K562 (cell line): Measurements from ENCODE around the gene AGAP1. TPM values are rescaled to one million over a fixed set of nuclear protein-coding genes. Genes with fewer than 3 reads are reported as not detected.

ENCODE experiments used
- ATAC-seq: fragments of 200-7000 bp; cut with Tn5 transposase; 3 replicates; pipeline ENCODE4 v1.9.1; 2020; ENCODE audit warnings: moderate library complexity
- BruUV-seq: library from RNA; stranded (reverse); fragments of 400-500 nt; replicated peaks from 2 replicates; lab custom pipeline; 2021; lab: Mats Ljungman, UMichigan
- CTCF ChIA-PET: fragments of 300-600 bp; formaldehyde crosslinking; extraction: SDS; loops from one replicate; lab custom pipeline; 2021; ENCODE audit warnings: low intra/inter-chr PET ratio; lab: Yijun Ruan, JAX
- POLR2A ChIA-PET: fragments of 300-600, 350-650 bp; sonication (Branson Sonifier 250); formaldehyde crosslinking; extraction: SDS; loops from one replicate; lab custom pipeline; 2021; ENCODE audit warnings: antibody characterized with exemption, inconsistent platforms; lab: Yijun Ruan, JAX
- DNase-seq, 4 experiments: peaks; one replicate each; pipeline versions ENCODE4 v3.0.0 to v3.0.0-alpha.2; 2011 to 2018; ENCODE audit warnings: low spot score in 3 of 4, mixed read lengths in 3 of 4; ENCODE audit errors: extremely low read depth in 1 of 4
- FAIRE-seq: peaks from 2 replicates; lab custom pipeline; 2011; peaks lifted over from hg19 to GRCh38; lab: Jason Lieb, UNC
- H2AFZ ChIP-seq: 2 replicates; pipeline ENCODE4 v1.6.0; 2011; ENCODE audit warnings: low read depth, low read length, control low read depth, inconsistent platforms
- H3K27ac ChIP-seq: fragments of 200-600 bp; 3 replicates; pipeline ENCODE4 v1.8.0; 2011; ENCODE audit warnings: low read depth, mild to moderate bottlenecking, control low read depth, inconsistent platforms, low read length, moderate library complexity, mixed read lengths; ENCODE audit errors: extremely low read depth
- H3K27me3 ChIP-seq, 2 experiments: fragments of 300-600 bp in 1 of 2; 2 replicates in 1 of 2; 3 replicates in 1 of 2; pipeline versions ENCODE4 v1.6.0 to v1.8.0; 2011; ENCODE audit warnings: inconsistent platforms in 2 of 2, low read length in 2 of 2, mild to moderate bottlenecking in 1 of 2, mixed read lengths in 1 of 2, moderate library complexity in 1 of 2; ENCODE audit not compliant: control insufficient read depth in 2 of 2, insufficient read depth in 2 of 2
- H3K36me3 ChIP-seq: fragments of 300-600 bp; 3 replicates; pipeline ENCODE4 v1.8.0; 2011; ENCODE audit warnings: mild to moderate bottlenecking, low read length, inconsistent platforms; ENCODE audit not compliant: control insufficient read depth, insufficient read depth
- H3K4me1 ChIP-seq, 2 experiments: fragments of 200-600 bp in 1 of 2; replicated peaks in 1 of 2; 2 replicates in 1 of 2; 3 replicates in 1 of 2; pipeline versions ENCODE4 v1.5.1 to v1.8.0; 2011; ENCODE audit warnings: inconsistent platforms in 2 of 2, low read length in 2 of 2, mild to moderate bottlenecking in 1 of 2, mixed read lengths in 1 of 2, moderate library complexity in 1 of 2; ENCODE audit not compliant: control insufficient read depth in 2 of 2, insufficient read depth in 2 of 2
- H3K4me2 ChIP-seq: 2 replicates; pipeline ENCODE4 v1.6.1; 2011; ENCODE audit warnings: low read length, control low read depth, inconsistent platforms, mixed read lengths; ENCODE audit not compliant: insufficient read depth
- H3K4me3 ChIP-seq: fragments of 200-600 bp; sonication (generic), shearing (Covaris generic); 2 replicates; pipeline ENCODE4 v1.5.1; 2016; ENCODE audit warnings: control low read depth, inconsistent platforms
- H3K79me2 ChIP-seq: fragments of 200-600 bp; 3 replicates; pipeline ENCODE4 v1.8.0; 2011; ENCODE audit warnings: low read length, inconsistent platforms; ENCODE audit not compliant: control insufficient read depth, insufficient read depth
- H3K9ac ChIP-seq, 2 experiments: 2 replicates each; pipeline versions ENCODE4 v1.6.0 to v1.6.1; 2011; ENCODE audit warnings: low read depth in 2 of 2, low read length in 2 of 2, control low read depth in 1 of 2, inconsistent platforms in 1 of 2, mild to moderate bottlenecking in 1 of 2, mixed read lengths in 1 of 2; ENCODE audit not compliant: insufficient read depth in 1 of 2
- H3K9me1 ChIP-seq: one replicate; pipeline ENCODE4 v1.6.0; 2011; ENCODE audit warnings: inconsistent platforms, mild to moderate bottlenecking, low read length, moderate library complexity; ENCODE audit not compliant: control insufficient read depth, insufficient read depth
- H3K9me3 ChIP-seq: replicated peaks from 2 replicates; pipeline ENCODE4 v1.5.1; 2011; ENCODE audit warnings: low read depth, low read length, inconsistent platforms; ENCODE audit not compliant: control insufficient read depth, insufficient read depth
- H4K20me1 ChIP-seq: replicated peaks from 2 replicates; pipeline ENCODE4 v1.6.1; 2011; ENCODE audit warnings: low read length, inconsistent platforms, mixed read lengths; ENCODE audit not compliant: control insufficient read depth, insufficient read depth
- CUX1 ChIP-seq: fragments of 200-800 bp; sonication (Bioruptor generic); IDR thresholded peaks from 2 replicates; pipeline ENCODE4 v1.6.1; 2016; ENCODE audit warnings: missing genetic modification characterization, missing compliant biosample characterization
- HNRNPK ChIP-seq: fragments of 200-400 bp; formaldehyde crosslinking; IDR thresholded peaks from one replicate; pipeline ENCODE4 v1.6.1; 2018; ENCODE audit warnings: mild to moderate bottlenecking, low read depth, low read length; ENCODE audit not compliant: poor library complexity, severe bottlenecking
- IRF9 ChIP-seq: fragments of 450-650 bp; IDR thresholded peaks from 2 replicates; pipeline ENCODE4 v1.6.1; 2016; ENCODE audit warnings: missing biosample characterization, missing genetic modification characterization
- MYC ChIP-seq, 2 experiments: fragments of 250-450 bp in 1 of 2; sonication (Bioruptor Pico) in 1 of 2; IDR thresholded peaks; 2 replicates each; pipeline versions ENCODE4 v1.5.1 to v1.6.1; 2012 to 2021; ENCODE audit warnings: low read depth in 2 of 2, borderline replicate concordance in 1 of 2, improper control_type of control experiment in 1 of 2, low read length in 1 of 2, mild to moderate bottlenecking in 1 of 2, moderate library complexity in 1 of 2
- NR4A1 ChIP-seq, 2 experiments: fragments of 250-450 bp in 1 of 2; fragments of 450-650 bp in 1 of 2; sonication (Bioruptor Pico) in 1 of 2; IDR thresholded peaks; 2 replicates each; pipeline versions ENCODE4 v1.4.0 to v1.6.1; 2016 to 2020; ENCODE audit warnings: mild to moderate bottlenecking in 2 of 2, missing compliant biosample characterization in 1 of 2, missing genetic modification characterization in 1 of 2, moderate library complexity in 1 of 2
- PTBP1 ChIP-seq: fragments of 200-400 bp; formaldehyde crosslinking; IDR thresholded peaks from 2 replicates; pipeline ENCODE4 v1.6.1; 2017; ENCODE audit warnings: low read depth, low read length
- PURB ChIP-seq: sonication (generic); formaldehyde crosslinking; IDR thresholded peaks from 2 replicates; pipeline ENCODE4 v1.9.0; 2021; ENCODE audit warnings: low read depth, mild to moderate bottlenecking, missing genetic modification reagents
- SREBF2 ChIP-seq: sonication (generic); formaldehyde crosslinking; IDR thresholded peaks from 2 replicates; pipeline ENCODE4 v1.4.0; 2020; ENCODE audit warnings: mild to moderate bottlenecking, missing genetic modification reagents
- TCF3 ChIP-seq: sonication (generic); formaldehyde crosslinking; IDR thresholded peaks from 2 replicates; pipeline ENCODE4 v1.4.0; 2020; ENCODE audit warnings: mild to moderate bottlenecking, missing genetic modification reagents
- THRA ChIP-seq: fragments of 450-650 bp; IDR thresholded peaks from 2 replicates; pipeline ENCODE4 v1.6.1; 2017; ENCODE audit warnings: mild to moderate bottlenecking, moderate library complexity
- TRIM25 ChIP-seq: fragments of 450-650 bp; IDR thresholded peaks from 2 replicates; pipeline ENCODE4 v1.7.0; 2016; ENCODE audit warnings: borderline replicate concordance
- ZNF699 ChIP-seq: fragments of 250-450 bp; sonication (Bioruptor Pico); IDR thresholded peaks from 2 replicates; pipeline ENCODE4 v1.8.0; 2021; ENCODE audit warnings: mild to moderate bottlenecking, moderate library complexity; ENCODE audit not compliant: insufficient replicate concordance
- WGBS: fragments of 100-300 bp; shearing (Covaris generic); methylation state at CpG from one replicate; pipeline ENCODE4 v1.1.6; 2016; ENCODE audit warnings: low coverage, mixed read lengths; ENCODE audit not compliant: insufficient coverage; ENCODE audit errors: missing lambda C conversion rate; 5-methylcytosine and 5-hydroxymethylcytosine counted together
- in situ Hi-C: fragments of 300-500 bp; cut with MboI; formaldehyde crosslinking; loops from 4 replicates; pipeline ENCODE4 v1.15.0; 2018; ENCODE audit warnings: inconsistent platforms, mixed read lengths
- intact Hi-C: fragments of 100-400 bp; cut with micrococcal nuclease; formaldehyde crosslinking; loops from 2 replicates; pipeline ENCODE4 v1.14.2; 2022
- polyA plus RNA-seq, 8 experiments: library from polyadenylated mRNA; depleted of rRNA in 4 of 8; stranded (reverse) in 5 of 8; unstranded in 3 of 8; fragments of >200 nt; fragmentation: Nextera tagmentation in 2 of 8; fragmentation: Illumina TruSeq in 1 of 8; extraction: Ambion mirVana in 2 of 8; extraction: Trizol in 1 of 8; gene quantifications; 2 replicates each; pipeline versions ENCODE4 v1.2.1 to v1.2.3, GENCODE V29; 2011 to 2014; ENCODE audit warnings: inconsistent platforms in 1 of 8, missing spikeins in 1 of 8
- total RNA-seq, 7 experiments: library from RNA; depleted of rRNA in 6 of 7; stranded (reverse); fragments of >200 nt in 6 of 7; fragmentation: Illumina TruSeq in 2 of 7; extraction: Trizol in 2 of 7; gene quantifications; 2 replicates each; pipeline versions ENCODE4 v1.2.1 to v1.2.3, GENCODE V29; 2011 to 2021; ENCODE audit warnings: low replicate concordance in 1 of 7

Gene AGAP1
- total and polyA plus RNA-seq, 9 of the 15 experiments (the other 6 are each of a cell fraction or from before 2014, with no cell fraction given): 1.3 to 24.0 (median 10.6) TPM

- Histone ChIP-seq H3K9me3 (no peaks in the 10 kb centered on the region), H3K9ac (no peak overlapping the region), H3K27me3 (no peaks in the 10 kb centered on the region), H4K20me1 (no peaks in the 10 kb centered on the region), H3K4me3 (no peak overlapping the region), H3K36me3 (peaks cover 12% of the 10 kb centered on the region), H3K4me2 (no peak overlapping the region), H2AFZ (no peak overlapping the region), H3K9me1 (no peaks in the 10 kb centered on the region), H3K27ac (no peak overlapping the region), H3K79me2 (no peaks in the 10 kb centered on the region), H3K4me1 (no peaks in the 10 kb centered on the region)
- FAIRE-seq (no peak), ATAC-seq (no peak), DNase-seq (no peak)
- intact Hi-C loops: no loop called here
- ChIA-PET CTCF (no interaction called here), POLR2A (no interaction called here)
- in situ Hi-C loops: no loop called here
- BruUV-seq: no TSS peak
- 87% methylated on average over 6 of the region's 18 CpGs for WGBS
- TF ChIP-seq HNRNPK (no peak), PURB (CRISPR knock-in tag) (no peak), SREBF2 (CRISPR knock-in tag) (no peak), PTBP1 (no peak), TCF3 (CRISPR knock-in tag) (no peak), IRF9 (tag) (no peak), MYC (IDR thresholded peaks at IDR 0.05; ENCODE audit: low read depth, low read length) (no peak), MYC (CRISPR knock-in tag; IDR thresholded peaks at IDR 0.05; ENCODE audit: borderline replicate concordance, low read depth) (no peak), NR4A1 (CRISPR knock-in tag; IDR thresholded peaks at IDR 0.05) (no peak), NR4A1 (tag; IDR thresholded peaks at IDR 0.05) (no peak), CUX1 (CRISPR knock-in tag) (no peak), TRIM25 (no peak), THRA (no peak), ZNF699 (CRISPR knock-in tag) (no peak)
Observed at GRCh38 chr2:235812185-235812665, 318.4 kb downstream of the AGAP1 start.
